Measurements from ENCODE around the gene LGMN.
"Not testable (repeated sequence)": the region's sequence is repeated elsewhere in the genome, so short reads cannot be mapped to it uniquely, and the experiment has no call there.

Gene LGMN

DNA sequence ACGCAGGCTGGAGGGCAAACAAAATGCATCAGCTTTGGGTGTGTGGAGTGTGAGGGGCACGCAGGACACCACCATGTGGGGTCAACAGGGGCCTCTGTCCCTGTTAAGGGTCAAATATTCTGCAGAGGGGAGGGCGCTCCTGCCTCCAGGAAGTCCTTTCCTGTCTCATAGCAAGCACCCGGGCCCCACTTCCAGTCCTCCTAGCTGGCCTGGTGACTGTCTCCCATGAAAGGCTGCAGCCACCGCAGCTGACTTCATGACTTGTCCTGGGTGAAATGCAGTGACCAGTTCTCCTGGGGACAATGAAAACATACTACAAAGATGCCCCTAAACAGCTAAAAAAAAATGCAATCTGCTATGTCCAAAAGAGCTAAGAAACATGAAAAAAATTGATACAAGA, 53.6 kb downstream of the LGMN start:
- DNase-seq (ENCODE audit: low spot score), result no peak

DNA sequence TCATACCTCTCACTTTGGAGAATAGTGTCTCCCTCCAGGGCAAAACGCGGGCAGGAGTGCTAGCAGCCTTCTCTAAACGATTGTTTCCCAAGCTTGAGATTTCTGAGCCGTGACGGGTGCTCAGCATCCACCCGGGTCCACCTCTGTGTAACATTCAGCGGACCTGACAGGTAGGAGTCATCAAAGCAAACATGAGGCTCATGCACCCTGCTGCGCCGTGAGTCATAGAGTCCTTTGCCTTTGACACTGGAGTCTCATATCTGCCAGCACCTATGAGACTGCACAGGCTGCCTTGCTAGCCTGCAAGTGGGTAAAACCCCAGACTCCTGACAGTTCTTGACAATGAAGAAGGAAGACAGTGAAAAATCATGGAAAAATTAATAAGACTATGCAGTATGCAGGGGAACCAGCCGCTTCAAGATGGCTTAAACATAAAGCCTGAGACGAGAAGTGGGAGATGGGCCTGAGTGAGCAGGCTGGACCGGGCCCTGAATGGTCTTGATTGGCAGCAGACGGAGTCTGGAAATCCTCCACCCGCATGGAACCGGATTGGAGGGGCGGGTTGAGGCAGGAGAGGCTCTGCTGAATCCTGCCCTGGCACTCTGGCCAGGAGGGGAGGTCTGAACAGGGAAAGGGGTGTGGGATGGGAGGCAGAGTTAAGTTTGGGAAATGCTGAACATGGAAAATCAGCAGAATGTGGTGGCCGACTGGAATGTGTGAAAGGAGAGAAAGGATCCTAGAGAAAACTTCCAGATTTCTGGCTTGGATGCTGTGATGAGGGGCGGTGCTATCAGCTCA, 54.2 kb downstream of the LGMN start:
- DNase-seq (ENCODE audit: low spot score), result no peak

DNA sequence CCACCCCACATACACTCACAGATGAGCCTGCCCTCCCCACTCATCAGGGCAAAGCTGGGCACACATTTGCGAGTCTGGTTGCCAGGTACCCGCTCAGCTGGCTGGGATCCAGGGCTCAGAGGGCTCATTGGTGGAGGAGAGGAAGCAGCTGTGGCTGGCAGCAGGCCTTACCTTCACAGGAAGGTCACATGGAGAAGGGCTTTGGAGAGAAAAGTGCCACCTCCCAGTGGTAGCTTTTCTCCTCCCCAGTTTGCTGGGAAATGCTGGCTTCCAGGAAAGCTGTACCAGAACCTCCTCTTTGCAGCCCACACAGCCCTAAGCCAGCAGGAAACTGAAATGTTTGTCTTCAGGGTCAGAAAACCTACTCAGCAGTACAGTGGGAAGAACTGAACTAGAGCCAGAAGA, 55.6 kb downstream of the LGMN start:
- no peak for DNase-seq (ENCODE audit: low spot score)

DNA sequence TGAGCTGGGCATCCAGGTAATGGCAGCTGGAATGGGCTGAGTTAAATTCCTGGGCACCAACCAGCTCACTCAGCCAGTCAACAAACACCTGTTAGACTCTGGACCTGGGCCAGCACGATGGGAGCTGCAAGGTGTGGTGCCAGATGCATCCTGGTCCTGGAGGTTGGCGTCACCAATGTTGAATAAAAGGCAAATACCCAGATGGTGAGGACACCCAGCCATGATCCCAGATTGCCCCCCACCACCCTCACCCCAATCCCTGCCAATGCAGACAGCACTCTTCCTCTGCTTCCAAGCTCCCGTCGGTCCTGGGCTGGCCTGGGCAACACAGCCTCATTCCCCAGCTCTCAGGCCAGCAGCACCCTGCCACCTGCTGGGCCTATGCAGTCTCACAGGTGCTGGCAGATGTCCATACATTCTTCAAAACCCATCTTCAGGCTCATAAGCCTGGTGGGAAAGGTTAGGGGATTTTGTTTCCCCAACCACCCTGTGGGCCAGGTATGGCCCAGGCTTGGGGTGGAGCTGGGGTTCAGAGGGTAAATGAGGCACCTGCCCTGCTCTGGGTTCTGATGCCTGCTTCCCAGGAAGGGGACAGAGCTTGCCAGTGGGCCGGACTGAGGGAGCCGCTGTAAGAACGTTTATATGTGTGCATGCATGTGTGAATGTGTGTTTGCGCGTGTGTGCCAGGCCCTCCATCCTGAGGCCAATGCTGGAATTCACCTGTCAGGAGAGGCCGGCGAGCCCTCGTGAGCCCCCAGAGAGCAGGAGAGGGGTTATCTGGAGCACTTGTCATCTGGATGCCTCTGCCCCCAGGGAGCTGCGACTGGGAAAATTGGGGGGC, 58.0 kb downstream of the LGMN start:
- peak; percentile 57 for DNase-seq (ENCODE audit: low spot score)

DNA sequence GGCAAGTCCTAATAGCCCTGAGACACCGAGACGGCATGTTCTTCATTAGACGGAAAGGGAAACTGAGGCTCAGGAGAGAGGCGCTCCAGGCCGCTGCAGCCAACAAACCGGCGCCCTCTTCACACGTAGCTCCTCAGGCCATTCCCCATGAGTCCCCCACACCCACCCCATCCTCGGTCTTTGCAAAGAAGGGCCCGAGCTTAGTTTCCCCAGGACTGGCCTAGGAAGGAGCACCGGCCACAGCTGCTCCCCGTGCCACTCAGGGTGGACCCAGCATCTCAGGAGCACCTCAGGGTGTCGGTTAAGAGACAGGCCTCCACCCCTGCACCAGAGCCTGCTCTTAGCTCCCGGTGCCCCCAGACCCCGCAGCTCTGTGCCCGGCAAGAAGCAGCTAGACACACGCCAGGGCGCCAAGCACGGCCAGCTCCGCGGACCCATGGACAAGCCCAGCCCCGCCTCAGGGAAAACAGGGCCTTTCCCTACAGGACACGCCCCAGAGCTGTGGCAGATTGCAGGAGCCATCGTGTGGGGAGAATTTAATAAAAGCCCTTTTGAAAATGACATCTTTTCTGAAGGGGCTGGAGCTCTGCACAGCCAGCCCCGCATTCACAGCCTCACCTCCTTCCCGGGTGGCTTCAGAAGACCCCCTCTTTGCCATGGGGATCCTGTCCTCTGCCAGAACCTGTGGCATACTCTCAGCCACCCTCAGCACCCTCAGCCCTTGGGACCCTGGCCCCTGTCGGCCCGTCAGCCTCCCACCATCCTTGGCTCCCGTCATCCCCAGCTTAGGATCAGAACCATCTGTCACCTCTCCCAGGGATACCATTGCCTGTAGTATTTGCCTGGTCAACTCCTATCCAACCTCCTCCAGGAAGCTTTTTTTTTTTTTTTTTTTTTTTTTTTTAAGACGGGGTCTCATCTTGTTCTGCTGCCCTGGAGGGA, 59.7 kb downstream of the LGMN start:
- no peak for DNase-seq (ENCODE audit: low spot score)

DNA sequence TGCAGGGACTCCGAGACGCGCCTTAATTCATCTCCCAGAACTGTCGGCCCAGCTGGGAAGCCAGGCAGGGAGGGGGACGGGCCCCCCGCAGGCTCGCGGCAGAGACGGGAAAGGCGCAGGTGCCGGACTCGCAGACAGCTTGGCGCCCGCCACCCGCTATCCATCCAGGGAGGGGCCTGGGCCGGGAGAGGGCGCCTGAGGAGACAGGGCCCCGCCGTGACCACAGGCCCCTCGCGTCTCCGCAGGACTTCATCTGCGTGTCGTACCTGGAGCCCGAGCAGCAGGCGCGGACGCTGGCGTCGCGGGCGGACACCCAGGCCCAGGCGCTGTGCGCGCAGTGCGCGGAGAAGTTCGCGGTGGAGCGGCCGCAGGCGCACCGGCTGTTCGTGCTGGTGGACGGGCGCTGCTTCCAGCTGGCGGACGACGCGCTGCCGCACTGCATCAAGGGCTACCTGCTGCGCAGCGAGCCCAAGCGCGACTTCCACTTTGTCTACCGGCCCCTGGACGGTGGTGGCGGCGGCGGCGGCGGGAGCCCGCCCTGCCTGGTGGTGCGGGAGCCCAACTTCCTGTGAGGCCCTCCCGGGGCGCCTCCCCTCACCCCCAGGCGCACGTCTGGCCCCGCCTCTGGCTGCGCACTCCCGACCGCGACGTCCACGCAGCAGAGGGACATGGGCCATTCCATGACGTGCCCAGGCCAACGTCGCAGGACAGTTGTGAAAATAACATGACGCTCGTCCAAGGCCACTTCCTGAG, 60.6 kb downstream of the LGMN start:
- DNase-seq (ENCODE audit: low spot score), result no peak

DNA sequence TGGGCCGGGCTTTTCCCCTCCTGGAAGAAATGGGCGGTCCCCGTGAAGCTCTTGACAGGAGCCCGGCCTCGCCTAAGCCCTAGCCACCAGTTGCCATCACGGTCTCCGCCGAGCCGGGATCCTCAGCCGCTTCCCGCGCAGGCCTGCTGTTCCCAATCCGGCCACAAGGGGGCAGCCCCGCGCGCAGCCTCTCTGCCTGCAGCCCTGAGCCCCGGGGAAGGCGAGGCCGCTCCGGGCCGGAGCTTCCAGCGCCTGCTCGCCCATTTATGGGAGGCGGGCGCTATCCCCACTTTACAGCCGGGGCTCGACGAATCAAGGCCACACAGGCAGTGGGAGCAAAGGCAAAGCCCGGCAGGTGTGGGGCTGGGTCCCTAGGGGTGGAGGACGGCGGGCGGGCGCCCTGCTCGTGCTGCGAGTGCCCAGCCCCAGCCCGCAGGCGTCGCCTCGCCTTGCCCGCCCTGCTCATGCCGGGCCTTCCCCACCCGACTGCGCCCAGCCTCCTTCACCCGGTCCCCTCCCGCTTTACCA, 61.5 kb downstream of the LGMN start:
- peak; percentile 95 for DNase-seq (ENCODE audit: low spot score)

DNA sequence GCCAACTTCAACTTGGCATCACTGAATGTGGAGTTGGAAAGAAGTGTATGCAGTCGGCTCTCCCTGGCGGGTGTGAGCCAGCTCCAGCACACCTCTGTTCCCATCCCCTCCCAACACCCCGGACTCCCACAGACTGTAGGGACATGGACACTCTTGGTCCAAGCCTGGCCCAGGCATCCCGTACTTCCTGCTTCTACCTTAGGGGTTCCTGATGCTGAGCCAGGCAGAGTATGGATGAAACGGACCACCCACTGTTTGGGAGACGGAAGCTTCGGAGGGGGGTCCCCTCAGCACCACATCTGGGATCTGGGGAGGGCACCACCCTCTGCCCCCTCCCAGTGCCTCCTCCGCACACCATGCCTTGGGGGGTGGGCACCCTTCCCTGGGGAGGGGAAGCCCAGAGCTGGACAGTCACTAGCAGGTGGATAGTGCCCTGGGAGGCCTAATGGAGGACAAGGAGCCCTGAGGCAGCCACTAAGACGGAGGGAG, 62.0 kb downstream of the LGMN start:
- no peak for DNase-seq (ENCODE audit: low spot score)

DNA sequence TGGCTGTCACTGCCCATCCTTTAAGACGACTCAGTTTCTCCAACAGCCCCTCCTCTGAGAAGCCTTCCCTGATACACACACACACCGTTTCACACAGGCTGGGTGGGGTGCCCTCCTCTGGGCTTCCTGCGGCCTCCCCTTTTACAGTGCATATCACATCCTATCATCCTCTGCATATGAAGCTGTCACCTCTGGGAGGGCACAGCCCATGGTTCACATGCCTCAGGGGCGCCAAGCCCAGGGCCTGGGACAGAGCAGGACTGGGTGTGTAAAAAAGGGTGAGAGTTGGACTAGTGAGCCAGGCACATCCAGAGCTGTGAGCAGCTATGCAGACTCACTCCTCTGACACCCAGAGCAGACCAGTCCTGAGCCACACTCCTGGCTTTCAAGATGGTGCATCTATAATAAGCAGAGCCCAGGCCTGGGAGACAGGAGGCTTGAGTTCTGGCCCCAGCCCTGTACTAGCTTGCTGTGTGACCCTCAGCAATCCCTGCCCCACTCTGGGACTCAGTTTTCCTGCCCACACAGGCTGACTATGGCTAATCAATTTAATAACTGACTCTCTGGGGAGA, 62.6 kb downstream of the LGMN start:
- no peak for DNase-seq (ENCODE audit: low spot score)

DNA sequence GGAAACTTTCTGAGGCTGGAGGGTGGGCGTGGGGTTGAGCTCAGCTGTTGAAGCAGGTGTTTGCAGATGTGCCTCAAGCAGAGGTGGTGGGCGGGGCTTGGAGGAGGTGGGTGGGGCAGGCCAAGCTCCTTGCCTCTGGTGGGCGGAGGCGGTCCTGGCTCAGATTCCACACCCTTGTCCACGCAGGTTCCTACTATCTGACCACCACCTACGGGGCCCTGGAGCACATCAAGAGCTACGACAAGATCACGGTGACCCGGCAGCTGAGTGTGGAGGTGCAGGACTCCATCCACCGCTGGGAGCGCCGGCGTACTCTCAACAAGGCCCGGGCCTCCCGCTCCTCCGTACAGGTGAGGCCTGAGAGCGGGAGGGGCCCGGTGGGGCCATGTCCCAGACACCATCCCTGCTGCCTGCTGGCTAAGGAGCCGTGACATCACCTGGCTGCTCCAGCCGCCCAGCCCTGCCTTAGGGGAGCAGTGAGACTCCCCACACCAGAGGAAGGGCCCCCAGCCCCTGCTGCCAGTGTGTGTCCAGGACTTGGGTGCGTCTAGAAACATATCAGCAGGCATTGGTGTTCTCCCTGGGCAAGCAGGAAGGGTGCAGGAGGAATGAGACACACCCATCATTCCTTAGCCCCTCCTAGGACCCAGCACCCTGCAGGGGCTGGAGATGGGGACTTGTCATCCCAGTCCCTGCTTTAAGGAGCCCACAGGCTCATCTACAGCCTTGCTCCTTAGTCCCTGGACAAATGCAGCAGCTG, 63.4 kb downstream of the LGMN start:
- no peak for DNase-seq (ENCODE audit: low spot score)

DNA sequence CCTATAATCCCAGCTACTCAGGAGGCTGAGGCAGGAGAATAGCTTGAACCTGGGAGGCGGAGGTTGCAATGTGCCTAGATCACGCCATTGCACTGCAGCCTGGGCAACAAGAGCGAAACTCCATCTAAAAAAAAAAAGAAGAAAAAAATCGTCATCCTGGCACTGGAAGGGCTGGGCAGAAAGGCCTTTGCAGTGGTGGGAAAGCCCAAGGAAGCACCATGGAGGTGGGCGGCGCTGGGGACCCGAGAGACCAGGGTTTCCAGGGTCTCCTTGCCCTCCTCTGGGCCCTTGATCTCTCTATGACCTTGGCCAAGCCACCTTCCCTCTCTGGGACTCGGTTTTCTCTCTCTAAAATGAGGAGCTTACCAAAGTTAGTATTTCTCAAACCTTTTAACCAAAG, 65.4 kb downstream of the LGMN start:
- no peak for DNase-seq (ENCODE audit: low spot score)

DNA sequence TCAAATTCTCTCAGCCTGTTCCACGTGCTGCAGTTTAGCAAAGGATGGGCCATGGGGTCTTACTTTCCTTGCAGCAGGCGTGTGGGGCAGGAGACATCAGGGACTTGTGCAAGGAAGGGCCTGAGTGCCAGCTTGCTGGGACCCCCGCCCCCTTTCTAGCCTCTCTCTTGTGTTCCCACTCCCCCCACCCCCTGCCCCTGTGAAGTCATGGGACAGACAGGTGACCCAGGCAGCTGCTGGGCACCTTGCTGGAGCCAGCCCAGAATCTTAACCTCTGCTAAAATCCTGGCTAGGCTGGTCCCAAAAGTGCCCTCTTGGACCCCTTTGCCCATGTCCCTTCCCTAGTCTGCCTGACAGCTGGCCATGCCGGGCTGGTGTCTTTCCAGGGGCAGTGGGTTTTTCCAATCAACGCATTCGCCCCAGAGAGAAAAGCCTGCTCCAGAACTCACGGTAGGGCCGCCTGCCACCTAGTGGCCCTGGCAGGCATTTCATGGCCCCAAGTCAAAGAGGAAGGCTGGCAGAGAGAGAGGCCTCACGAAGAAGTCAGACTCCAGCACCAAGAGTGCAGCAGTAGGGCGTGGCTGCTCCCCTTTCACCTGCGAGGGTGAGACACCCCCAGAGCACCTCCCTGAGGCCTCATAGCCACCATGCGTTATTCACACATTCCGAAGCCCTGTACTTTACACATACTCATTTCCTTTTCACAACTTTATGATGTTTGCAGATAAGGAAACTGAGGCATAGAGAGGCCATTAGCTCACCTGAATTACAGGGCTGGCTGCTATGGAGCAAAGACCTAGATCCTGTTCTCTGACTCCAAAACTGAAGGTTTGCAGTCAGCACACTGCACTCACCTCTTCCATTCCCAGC, 67.4 kb downstream of the LGMN start:
- DNase-seq (ENCODE audit: low spot score), result peak; percentile 86

DNA sequence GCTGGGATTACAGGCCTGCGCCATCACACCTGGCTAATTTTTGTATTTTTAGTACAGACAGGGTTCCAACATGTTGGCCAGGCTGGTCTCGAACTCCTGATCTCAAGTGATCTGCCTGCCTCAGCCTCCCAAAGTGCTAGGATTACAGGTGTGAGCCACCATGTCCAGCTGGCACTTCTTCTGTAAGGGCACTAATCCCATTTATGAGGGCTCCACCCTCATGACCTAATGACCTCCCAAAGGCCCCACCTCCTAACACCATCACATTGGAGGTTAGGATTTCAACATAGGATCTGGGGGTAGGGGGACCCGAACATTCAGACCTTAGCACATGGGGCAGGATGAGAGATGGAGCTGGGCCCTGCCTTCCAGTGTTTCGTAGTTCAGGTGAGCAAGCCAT, 68.1 kb downstream of the LGMN start:
- DNase-seq (ENCODE audit: low spot score), result not testable (repeated sequence)

DNA sequence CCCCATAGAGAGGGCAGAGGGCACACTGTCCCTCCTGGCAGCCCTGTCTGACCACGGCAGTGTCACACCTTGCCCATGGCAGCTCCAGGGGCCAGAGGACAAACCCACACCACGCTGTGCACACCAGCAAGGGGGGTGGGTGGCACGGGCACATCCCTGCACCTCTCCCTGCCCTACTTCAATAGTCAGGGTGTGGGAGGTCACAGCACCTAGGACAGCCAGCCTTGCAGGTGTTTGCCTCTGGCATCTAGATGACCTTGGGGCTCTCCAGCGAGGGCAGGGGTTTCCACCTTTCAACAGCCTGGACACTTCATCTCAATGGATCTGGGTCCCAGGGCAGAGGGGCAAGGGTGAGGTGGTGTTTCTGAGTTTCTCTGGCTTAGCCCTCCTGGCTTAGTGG, 69.2 kb downstream of the LGMN start:
- no peak for DNase-seq (ENCODE audit: low spot score)

DNA sequence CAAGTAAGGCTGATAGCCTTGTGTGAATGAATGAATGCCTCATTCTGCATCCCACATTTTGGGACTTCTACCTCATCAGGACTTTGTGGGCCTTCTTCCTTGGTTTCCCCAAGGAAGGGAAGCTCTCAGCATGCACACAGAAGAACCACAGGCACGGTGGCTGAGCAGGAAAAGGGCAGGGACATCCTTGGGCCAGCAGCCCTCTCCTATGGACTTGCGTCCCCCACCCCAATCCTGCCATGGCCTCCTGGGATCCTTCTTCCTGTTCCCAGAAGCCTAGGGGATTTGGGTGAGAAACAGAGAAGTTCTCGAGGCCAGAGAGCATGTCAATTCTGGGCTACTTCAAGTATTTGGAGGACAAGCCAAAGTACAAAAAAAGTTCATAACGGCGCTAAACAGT, 69.7 kb downstream of the LGMN start:
- no peak for DNase-seq (ENCODE audit: low spot score)

DNA sequence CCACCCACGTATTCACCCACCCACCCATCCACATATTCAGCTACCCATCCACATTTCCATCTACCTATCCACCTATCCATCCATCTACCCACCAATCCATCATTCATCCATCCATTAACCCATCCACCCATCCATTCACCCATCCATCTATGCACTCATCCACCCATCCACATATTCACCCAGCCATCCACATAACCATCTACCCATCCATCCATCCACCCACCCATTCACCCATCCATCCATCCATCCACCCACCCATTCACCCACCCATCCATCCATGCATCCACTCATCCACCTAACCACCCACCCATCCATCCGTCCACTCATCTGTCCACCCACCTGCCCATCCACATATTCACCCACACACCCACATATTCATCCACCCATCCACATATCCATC, 70.5 kb downstream of the LGMN start:
- DNase-seq (ENCODE audit: low spot score), result no peak

DNA sequence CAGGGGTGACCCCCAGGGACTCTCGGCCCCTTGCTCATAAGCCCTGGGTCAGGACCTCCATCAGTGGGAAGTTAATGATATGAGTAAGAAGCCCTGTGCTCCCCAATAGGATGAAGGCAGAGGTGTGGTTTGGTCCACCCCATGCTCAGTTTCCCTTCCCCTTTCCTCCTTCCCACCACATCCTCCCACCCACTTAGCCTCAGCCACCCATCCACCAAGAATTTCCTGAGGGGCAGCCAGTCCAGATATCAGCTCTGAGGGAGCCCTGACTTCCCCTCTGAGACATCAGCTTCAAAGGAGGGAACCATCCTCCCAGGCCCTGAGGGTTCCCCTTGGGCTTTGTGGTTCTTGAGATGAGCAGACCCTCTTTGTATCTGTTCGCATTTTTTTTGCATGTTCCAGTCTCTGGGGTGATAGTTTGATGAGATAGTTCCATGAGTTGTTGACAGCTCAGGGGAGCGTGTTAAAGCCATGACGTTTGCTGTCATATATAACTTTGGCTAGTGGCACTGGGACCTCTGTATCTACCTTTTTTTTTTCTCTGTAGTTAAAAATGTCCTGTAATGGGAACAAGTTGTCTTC, 71.2 kb downstream of the LGMN start:
- no peak for DNase-seq (ENCODE audit: low spot score)

DNA sequence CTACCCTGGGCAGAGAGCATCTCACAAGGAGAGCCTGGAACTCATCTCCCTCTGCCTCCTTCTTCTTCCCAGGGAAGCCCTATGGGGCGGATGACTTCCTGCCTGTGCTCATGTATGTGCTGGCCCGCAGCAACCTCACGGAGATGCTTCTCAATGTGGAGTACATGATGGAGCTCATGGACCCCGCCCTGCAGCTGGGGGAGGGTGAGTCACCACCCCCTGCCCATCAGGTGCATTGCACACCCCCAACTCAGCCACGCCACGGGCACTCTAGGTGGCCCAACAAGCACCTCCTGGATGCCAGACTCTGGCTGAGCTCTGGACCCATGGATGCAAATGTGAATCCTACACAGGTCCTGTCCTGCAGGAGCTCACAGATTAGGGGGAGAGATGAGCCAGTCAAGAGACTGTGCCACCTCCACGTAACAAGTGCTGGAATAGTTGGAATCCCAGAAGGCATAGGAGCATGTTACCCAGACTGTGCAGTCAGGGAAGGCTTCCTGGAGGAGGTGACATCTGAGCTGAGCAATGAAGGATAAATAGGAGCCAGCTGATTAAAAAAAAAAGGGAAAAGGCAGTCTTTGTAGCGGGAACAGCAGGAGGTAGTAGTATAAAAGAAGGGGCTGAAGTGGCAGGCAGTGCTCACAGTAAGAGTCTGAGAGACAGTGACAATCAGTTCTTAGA, 71.9 kb downstream of the LGMN start:
- no peak for DNase-seq (ENCODE audit: low spot score)
